GM12878 (cell line): ENCODE results near the gene CASP10. TPM values are rescaled to one million over a fixed set of nuclear protein-coding genes. Genes with fewer than 3 reads are reported as not detected.

ENCODE experiments used
- ATF2 ChIP-seq: IDR thresholded peaks from 2 replicates; pipeline ENCODE4 v1.6.1; 2012; ENCODE audit warnings: low read length, inconsistent platforms
- ATF3 ChIP-seq: IDR thresholded peaks from 2 replicates; pipeline ENCODE4 v1.6.1; 2011; ENCODE audit warnings: low read depth, mild to moderate bottlenecking, low read length, moderate library complexity, borderline replicate concordance; ENCODE audit errors: extremely low read depth
- CEBPB ChIP-seq, 2 experiments: fragments of 150-350 bp in 1 of 2; IDR thresholded peaks; 2 replicates each; pipeline ENCODE4 v1.6.1; 2012 to 2014; ENCODE audit warnings: low read depth in 2 of 2, low read length in 2 of 2, borderline replicate concordance in 1 of 2, inconsistent platforms in 1 of 2
- EGR1 ChIP-seq, 2 experiments: IDR thresholded peaks; 1 replicate in 1 of 2; 2 replicates in 1 of 2; pipeline ENCODE4 v1.6.1; 2011 to 2012; ENCODE audit warnings: low read depth in 2 of 2, low read length in 2 of 2, borderline replicate concordance in 1 of 2, mild to moderate bottlenecking in 1 of 2, moderate library complexity in 1 of 2
- ESRRA ChIP-seq: IDR thresholded peaks from 2 replicates; pipeline ENCODE4 v1.6.1; 2012; ENCODE audit warnings: mild to moderate bottlenecking, low read length, improper control_type of control experiment
- GATAD2B ChIP-seq: fragments of 450-650 bp; conservative IDR thresholded peaks from 2 replicates; pipeline ENCODE4 v1.6.1; 2017; ENCODE audit warnings: low read depth, mild to moderate bottlenecking, moderate library complexity
- HSF1 ChIP-seq: fragments of 150-350 bp; IDR thresholded peaks from 2 replicates; pipeline ENCODE4 v1.6.1; 2014; ENCODE audit warnings: mild to moderate bottlenecking, low read depth, low read length
- LARP7 ChIP-seq: fragments of 450-650 bp; IDR thresholded peaks from 2 replicates; pipeline ENCODE4 v1.6.1; 2017; ENCODE audit warnings: mild to moderate bottlenecking
- MAX ChIP-seq: IDR thresholded peaks from 2 replicates; pipeline ENCODE4 v1.6.1; 2012; ENCODE audit warnings: low read depth, low read length, improper control_type of control experiment
- NFYB ChIP-seq: IDR thresholded peaks from 2 replicates; pipeline ENCODE4 v1.6.1; 2011; ENCODE audit warnings: low read depth, mild to moderate bottlenecking, low read length, improper control_type of control experiment, moderate library complexity; ENCODE audit not compliant: insufficient read depth
- PBX3 ChIP-seq: IDR thresholded peaks from 2 replicates; pipeline ENCODE4 v1.6.1; 2011; ENCODE audit warnings: mild to moderate bottlenecking, low read depth, low read length, moderate library complexity; ENCODE audit not compliant: insufficient replicate concordance
- RELB ChIP-seq: fragments of 450-650 bp; IDR thresholded peaks from 2 replicates; pipeline ENCODE4 v1.6.1; 2017; ENCODE audit warnings: low read depth, mild to moderate bottlenecking, moderate library complexity
- SKIL ChIP-seq: fragments of 450-650 bp; IDR thresholded peaks from 2 replicates; pipeline ENCODE4 v1.6.1; 2017; ENCODE audit warnings: mild to moderate bottlenecking, low read depth, inconsistent platforms; ENCODE audit not compliant: poor library complexity, severe bottlenecking
- SMAD5 ChIP-seq: IDR thresholded peaks from 2 replicates; pipeline ENCODE4 v1.6.1; 2016; ENCODE audit warnings: antibody characterized with exemption, low read depth
- USF1 ChIP-seq: IDR thresholded peaks from 2 replicates; pipeline ENCODE4 v1.6.1; 2011; ENCODE audit warnings: borderline replicate concordance, low read depth, mild to moderate bottlenecking, moderate library complexity, mixed read lengths, low read length; ENCODE audit not compliant: insufficient read depth; ENCODE audit errors: extremely low read length
- ZNF274 ChIP-seq: IDR thresholded peaks from one replicate; pipeline ENCODE4 v1.8.0; 2011; ENCODE audit not compliant: insufficient read length, insufficient read depth
- polyA plus RNA-seq, 11 experiments: library from polyadenylated mRNA; depleted of rRNA in 4 of 11; unstranded in 6 of 11; stranded (reverse) in 5 of 11; fragments of >200 nt; fragmentation: Nextera tagmentation in 4 of 11; fragmentation: Illumina TruSeq in 1 of 11; extraction: Ambion mirVana in 4 of 11; extraction: Trizol in 1 of 11; gene quantifications; 1 replicate in 1 of 11; 2 replicates in 10 of 11; pipeline versions ENCODE4 v1.2.1 to v1.2.3, GENCODE V29; 2011 to 2016; ENCODE audit warnings: inconsistent platforms in 2 of 11, missing spikeins in 2 of 11, low read depth in 1 of 11
- total RNA-seq, 4 experiments: library from RNA; depleted of rRNA in 3 of 4; stranded (reverse); fragments of >200 nt in 3 of 4; fragmentation: Illumina TruSeq in 1 of 4; extraction: Trizol in 1 of 4; gene quantifications; 2 replicates each; pipeline versions ENCODE4 v1.2.1 to v1.2.3, GENCODE V29; 2013 to 2021

Gene CASP10
- total and polyA plus RNA-seq, 10 of the 15 experiments (the other 5 are each of a cell fraction or from before 2014, with no cell fraction given) = 7.2 to 14.1 (median 10.8) TPM

GRCh38 chr2:201158111-201158929 lies 24.6 kb upstream of the CASP10 start (continued):
- peak; percentile 97 for TF ChIP-seq RELB
- no peak for TF ChIP-seq NFYB
- no peak for TF ChIP-seq HSF1
- peak; percentile 51; the same call in 1 of the 2 replicates for TF ChIP-seq ATF3
- TF ChIP-seq MAX = no peak
- peak; percentile 80 for TF ChIP-seq SKIL
- TF ChIP-seq EGR1 (IDR thresholded peaks at IDR 0.05; ENCODE audit: borderline replicate concordance in 1 of 2, low read depth in 2 of 2, low read length in 2 of 2) = no peak
- peak; percentile 14; the same call in 1 of the 2 replicates for TF ChIP-seq ATF2
- TF ChIP-seq LARP7 = no peak
- no peak for TF ChIP-seq SMAD5
- peak; percentile 78 for TF ChIP-seq USF1
- TF ChIP-seq ESRRA = no peak
- no peak for TF ChIP-seq ZNF274
- peak; percentile 12 for TF ChIP-seq PBX3
- TF ChIP-seq CEBPB (IDR thresholded peaks at IDR 0.05; ENCODE audit: borderline replicate concordance in 1 of 2, low read depth in 2 of 2, low read length in 2 of 2) = no peak
- TF ChIP-seq GATAD2B = 0 out of 2 replicates have a peak, but pooled peaks have one; percentile 51
